Measurements from ENCODE around the gene MYH10. TPM values are rescaled to one million over a fixed set of nuclear protein-coding genes. Genes with fewer than 3 reads are reported as not detected.
"Not testable (repeated sequence)": the region's sequence is repeated elsewhere in the genome, so short reads cannot be mapped to it uniquely, and the experiment has no call there.

Gene MYH10
- total RNA-seq (2014; rRNA removed; shearing (Covaris generic)): 57.8 and 147 TPM in 2 replicates

DNA sequence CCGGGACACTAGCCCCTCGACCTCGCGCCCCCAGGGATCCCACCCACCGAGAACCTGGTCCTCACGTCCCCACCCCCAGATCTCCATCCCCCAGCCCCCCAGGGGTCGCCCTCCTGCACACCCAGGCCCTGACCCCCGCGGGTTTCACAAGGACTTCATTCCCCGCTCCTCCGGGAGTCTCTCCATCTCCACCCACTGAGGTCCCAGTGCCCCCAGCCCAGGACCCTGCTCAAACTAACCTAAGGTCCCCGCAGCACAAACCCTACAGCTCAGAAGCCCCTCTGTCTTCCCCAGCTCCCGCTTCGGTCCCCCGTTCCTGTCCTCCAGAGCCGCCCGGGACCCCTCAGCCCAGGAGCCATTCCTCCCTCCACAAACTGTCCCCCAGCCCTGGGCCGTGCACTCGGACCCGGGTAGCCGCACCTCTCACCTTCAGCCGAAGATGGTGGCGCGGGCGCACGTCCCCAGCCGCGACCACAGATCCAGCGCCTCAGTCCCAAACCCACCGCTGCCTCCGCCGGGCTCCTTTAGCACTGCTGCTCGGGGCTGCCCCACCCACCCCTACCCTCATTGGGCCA lies at the start of gene MYH10:
Gene MYH10, minus strand, starts transcription at position 499 of the 575 bp plus-strand sequence. CDS start 7,479 bp downstream, outside the sequence.
- in situ Hi-C loops (cut with HindIII; ENCODE audit: low sequenced_read_pairs): no loop called here
- DNase-seq (ENCODE audit: low spot score): no peak

DNA sequence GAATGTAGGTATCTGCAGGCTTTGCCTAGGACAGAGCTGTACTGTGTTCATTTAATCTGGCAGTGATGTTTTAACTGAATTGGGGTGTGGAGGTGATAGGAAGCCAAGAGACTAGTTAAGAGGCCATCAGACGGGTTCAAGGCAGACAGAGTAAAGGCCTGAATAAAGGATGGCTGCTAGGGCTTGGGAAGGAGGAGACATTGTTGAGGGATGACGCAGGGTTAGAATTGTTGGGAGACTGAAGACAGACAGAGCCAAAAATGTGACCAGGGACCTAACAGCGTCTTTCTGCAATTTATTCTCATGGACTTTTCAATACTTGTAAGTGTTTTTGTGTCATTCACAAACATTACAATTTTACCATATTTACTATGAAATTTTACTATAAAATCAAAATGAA lies 48.6 kb upstream of the MYH10 start:
- DNase-seq (ENCODE audit: low spot score): no peak
- in situ Hi-C loops (cut with HindIII; ENCODE audit: low sequenced_read_pairs): no loop called here

DNA sequence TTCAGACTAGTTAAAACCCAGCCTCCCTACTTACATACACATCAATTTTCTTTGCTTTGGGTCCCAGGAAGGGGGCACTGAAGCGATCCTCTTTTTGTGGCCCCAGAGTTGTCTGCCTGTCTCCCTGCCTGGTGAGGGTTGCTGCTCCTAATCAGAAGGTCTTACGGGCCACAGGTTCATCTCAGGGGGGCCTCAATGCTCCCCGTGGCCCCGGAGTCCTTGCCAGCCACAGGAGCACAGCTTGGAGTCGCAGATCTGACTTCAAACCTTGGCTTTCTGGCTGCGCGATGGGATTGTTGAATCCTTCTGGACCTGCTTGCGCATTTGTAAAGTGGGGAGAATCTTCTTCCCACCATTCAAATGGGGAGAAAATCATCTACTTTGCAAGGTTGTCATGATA lies 44.8 kb upstream of the MYH10 start:
- no peak for DNase-seq (ENCODE audit: low spot score)
- in situ Hi-C loops (cut with HindIII; ENCODE audit: low sequenced_read_pairs): no loop called here

DNA sequence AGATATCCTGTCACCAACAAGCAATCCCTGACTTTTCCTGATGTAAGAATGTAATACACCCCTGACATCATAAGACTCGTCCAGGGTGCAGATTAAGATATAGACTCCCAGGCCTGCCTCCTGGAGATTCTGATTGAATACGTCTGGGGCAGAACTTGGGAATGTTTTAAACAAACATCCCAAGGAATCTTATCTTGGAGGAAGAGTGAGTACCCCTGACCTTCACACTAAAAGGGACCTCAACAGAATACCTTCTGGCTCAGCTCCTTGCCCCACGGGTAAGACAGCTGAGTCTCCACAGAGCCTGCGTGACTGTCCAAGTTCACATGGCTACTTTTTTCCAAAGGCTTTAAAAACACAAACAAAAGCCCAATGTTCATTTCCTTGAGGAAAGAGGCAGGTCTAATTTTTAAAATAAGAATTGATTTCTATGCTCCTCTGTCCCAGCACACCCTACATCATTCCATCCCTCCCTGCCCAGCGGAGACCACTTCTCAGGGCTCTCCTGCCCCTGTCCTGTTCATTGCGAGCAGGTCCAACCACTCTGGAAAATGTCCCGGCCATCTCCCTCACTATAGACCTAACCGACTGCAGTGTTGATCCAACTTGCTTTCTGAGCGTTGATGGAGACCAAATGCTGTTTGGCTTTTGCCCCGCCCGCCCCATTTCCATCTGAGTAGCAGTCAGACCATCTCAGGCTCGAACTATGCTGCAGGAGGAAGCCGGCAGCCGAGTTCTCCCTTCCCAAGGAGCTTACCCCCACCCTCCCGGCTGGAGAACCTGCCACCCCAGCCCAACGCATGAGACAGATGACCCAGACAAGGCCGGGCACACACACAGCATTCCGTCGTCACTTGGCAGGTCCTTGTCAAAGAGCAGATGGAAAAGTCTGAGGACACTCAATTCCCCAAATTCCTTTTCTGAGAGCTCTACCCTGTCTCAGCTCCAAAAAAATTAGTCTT lies 44.1 kb upstream of the MYH10 start:
- DNase-seq (ENCODE audit: low spot score): peak; percentile 8
- in situ Hi-C loops (cut with HindIII; ENCODE audit: low sequenced_read_pairs): no loop called here

DNA sequence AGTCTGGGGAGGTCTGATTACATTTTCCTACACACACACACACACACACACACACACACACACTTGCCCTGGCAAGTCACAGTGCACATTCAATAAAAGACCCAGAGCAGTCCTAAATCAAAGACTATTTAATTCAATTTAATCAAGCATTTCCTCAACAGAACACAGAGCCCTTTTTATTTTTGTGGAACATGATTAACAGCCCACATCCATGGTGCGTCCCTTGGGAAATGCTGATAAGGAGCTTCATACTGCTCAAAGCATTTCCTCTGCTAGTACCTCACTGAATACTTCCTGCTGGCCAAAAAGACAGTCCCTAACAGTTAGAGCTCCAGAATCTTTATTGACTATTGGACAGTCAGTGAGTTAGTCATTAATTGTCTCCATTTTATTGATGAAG lies 43.1 kb upstream of the MYH10 start:
- no peak for DNase-seq (ENCODE audit: low spot score)
- in situ Hi-C loops (cut with HindIII; ENCODE audit: low sequenced_read_pairs): no loop called here

DNA sequence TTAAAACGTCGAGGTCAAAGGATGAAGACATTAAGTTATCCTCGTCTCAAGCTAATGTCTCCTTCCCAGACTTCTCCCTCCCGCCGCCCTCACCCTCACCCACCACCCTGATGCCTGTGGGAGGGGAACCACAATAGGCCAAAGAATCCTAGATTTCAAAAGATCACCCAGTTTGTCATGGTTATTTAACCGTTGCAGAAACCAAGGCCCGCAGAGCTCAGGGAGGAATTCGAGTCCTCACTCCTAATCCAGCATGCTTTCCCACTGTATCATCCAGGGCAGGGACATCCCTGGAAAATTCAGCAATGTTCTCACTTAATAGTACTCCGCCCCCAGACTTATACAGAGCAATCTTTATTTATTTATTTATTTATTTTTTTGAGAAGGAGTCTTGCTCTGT lies 41.8 kb upstream of the MYH10 start:
- no peak for DNase-seq (ENCODE audit: low spot score)
- in situ Hi-C loops (cut with HindIII; ENCODE audit: low sequenced_read_pairs): no loop called here

DNA sequence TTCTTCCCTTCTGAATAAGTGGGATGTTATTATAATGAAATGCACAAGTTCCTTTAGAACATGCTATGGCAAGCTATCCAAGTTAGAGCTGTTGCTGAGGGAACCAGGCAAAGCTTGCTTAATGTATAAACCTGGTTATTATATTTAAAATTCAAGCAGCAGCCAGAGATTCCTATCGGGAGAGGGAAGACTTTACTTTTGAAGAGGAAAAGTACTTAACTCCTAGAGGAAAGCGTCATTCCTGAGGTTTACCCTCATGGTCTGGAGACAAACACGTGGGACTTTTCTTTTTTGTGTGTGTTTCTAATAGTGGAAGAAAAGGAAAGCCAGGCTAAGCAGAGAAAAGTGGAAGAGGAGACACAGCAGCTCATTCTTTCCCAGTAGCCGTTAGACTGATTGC lies 39.9 kb upstream of the MYH10 start:
- in situ Hi-C loops (cut with HindIII; ENCODE audit: low sequenced_read_pairs): no loop called here
- no peak for DNase-seq (ENCODE audit: low spot score)

DNA sequence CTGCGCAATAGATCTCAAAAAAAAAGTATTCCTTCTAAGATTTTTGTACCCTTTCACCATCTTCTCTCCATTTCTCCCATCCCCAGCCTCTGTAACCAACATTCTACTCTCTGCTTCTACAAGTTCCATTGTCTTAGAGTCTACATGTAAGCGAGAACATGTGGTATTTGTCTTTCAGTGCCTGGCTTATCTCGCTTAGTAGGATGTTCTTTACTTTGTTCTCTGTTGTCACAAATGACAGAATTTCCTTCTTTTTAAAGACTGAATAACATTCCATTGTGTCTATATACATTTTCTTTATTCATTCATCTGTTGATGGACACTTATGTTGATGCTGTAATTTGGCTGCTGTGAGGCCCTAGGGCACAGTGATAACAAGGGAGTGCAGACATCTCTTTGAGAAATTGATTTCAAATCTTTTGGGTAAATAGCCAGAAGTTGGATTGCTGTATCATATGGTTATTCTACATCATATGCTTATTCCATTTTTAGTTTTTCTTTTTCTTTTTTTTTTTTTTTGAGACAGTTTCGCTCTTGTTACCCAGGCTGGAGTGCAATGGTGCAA lies 37.7 kb upstream of the MYH10 start:
- in situ Hi-C loops (cut with HindIII; ENCODE audit: low sequenced_read_pairs): no loop called here
- no peak for DNase-seq (ENCODE audit: low spot score)

DNA sequence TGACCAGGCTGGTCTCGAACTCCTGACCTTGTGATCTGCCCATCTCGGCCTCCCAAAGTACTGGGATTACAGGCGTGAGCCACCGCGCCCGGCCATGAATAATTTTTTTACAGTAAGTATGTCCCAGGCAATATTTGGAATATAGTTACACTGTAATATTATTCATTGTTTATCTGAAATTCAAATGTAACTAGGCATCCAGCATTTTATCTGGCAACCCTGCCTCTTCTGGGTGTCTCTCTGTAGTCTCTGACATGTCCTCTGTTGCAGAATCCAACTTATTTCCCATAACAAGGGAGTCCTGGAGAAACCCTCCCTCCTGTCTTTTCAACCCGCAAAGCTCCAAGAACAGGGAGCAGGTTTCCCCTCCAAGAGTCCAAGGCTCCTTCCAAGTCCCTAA lies 36.9 kb upstream of the MYH10 start:
- in situ Hi-C loops (cut with HindIII; ENCODE audit: low sequenced_read_pairs): no loop called here
- no peak for DNase-seq (ENCODE audit: low spot score)

DNA sequence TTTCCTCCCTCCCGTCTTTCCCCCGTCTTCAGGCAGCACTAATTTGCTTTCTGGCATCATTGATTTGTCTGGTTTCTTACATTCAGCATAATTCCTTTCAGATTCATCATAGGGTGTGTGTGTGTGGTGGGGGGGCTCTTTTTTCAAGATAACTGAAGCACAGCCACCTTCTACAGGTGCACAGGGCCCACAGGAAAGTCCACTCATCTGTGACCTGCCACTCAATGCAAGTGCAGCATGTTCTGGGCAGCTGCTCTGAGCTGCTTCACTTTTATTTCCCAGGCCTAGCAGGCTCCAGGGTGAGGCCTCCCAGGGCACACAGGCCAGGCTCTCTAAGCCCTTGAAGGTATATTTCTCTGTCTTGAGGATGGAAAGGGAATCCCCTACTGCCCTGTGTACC lies 35.2 kb upstream of the MYH10 start:
- DNase-seq (ENCODE audit: low spot score): no peak
- in situ Hi-C loops (cut with HindIII; ENCODE audit: low sequenced_read_pairs): no loop called here

DNA sequence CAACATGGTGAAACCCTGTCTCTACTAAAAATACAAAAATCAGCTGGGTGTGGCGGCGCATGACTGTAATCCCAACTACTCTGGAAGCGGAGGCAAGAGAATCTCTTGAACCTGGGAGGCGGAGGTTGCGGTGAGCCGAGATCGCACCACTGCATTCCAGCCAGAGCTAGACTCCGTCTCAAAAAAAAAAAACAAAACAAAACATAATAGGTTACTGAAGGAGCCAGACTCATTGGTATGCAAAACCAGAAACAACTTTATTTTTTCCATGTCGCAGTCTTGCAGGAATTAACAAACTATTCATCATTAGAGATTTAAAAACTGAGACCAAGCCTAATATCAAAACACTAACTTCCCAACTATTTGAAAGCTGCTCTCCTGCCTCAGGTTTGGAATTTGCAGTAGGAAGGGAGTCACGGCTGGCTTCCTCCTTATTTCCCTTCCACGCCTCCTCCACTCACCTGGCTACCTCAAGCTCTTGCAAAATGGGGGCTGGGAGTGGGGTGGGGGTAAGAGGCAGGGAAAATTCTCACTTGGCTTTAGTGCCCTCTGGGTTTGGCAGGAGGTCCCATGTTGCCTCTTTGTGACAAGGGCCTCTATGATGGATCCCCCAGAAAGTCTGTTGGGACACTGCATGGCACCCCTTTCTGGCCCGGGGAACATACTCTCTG lies 34.1 kb upstream of the MYH10 start:
- in situ Hi-C loops (cut with HindIII; ENCODE audit: low sequenced_read_pairs): no loop called here
- DNase-seq (ENCODE audit: low spot score): no peak

DNA sequence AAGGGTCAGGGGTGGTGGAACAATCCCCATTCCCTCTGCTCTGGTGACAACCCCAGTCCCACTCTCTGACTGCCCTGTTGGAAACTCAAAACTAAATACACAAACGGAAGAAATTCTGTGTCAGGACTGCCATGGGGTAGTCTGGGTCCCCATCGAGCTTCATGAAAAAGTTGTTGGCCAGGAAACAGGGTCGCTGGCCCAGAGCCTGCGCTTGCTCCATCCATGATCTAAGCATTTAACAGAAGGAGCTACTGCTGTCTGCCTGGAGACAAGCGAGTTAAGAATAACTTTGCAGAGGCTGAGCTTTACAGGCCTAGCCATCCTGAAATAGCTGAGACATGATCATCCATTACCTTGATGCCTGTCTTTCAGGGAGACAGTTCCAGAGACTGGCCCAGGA lies 32.4 kb upstream of the MYH10 start:
- in situ Hi-C loops (cut with HindIII; ENCODE audit: low sequenced_read_pairs): no loop called here
- no peak for DNase-seq (ENCODE audit: low spot score)

DNA sequence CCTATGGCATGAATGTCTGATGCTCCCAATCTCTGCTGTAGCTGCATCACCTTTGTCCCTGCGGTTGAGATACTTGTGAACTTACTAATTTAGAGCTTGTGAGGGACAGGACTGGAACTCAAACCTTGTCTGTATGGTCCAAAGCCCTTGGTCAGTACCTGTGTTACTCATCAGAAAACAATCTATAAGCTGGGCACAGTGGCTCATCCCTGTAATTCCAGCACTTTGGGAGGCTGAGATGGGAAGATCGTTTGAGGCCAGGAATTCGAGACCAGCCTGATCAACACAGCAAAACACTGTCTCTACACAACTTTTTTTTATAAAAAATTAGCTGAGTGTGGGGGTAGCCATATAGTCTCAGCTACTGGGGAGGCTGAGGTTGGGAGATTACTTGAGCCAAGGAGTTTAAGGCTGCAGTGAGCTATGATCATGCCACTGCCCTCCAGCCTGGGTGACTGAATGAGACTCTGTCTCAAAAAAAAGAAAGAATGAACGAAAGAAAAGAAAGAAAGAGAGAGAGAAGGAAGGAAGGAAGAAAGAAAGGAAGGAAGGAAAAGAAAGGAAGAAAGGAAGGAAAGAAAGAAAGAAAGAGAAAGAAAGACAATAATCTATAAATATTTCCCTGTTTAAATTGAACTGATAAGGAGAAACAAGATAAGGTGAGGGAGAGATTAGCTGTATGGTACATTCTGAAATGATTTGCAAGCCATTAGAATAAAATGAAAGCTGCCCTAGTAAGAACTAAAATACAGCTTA lies 31.7 kb upstream of the MYH10 start:
- DNase-seq (ENCODE audit: low spot score): no peak
- in situ Hi-C loops (cut with HindIII; ENCODE audit: low sequenced_read_pairs): no loop called here

DNA sequence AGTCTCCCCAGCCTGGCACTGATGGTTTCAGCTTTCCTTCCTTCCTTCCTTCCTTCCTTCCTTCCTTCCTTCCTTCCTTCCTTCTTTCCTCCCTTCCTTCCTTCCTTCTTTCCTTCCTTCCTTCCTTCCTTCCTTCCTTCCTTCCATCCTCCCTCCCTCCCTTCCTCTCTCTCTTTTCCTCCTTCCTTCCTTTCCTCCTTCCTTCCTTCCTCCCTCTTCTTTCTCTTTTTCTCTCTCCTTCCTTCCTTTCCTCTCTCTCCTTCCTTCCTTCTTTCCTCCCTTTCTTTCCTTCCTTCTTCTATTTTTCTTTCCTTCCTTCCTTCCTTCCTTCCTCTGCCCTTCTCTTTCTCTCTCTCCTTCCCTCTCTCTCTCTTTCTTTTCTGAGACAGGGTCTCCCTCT lies 30.2 kb upstream of the MYH10 start:
- DNase-seq (ENCODE audit: low spot score); in situ Hi-C loops (cut with HindIII; ENCODE audit: low sequenced_read_pairs): not testable (repeated sequence)

DNA sequence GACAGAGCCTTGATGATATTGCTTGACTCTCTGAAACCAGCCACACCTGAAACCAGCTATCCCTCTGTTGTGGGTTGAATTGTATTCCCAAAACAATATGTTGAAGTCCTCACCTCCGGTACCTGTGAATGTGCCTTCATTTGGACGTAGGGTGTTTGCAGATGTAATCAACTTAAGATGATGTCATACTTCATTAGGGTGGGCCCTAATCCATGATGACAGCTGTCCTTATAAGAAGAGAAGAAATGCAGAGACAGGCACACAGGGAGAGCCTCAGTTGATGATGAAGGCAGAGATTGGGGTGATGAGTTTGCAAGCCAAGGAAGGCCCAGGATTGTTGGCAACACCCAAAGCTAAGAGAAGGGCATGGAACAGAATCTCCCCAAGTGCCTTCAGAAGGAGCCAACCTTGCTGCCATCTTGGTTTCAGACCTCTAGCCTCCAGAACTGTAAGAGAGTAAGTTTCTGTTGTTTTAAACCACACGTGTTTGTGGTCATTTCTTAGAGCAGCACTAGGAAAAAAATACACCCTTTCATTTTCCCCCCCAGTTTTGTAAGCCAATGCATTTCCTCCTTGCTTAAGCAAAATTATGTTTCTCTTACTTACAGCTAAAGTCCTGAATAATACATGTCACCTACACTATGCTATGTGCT lies 29.4 kb upstream of the MYH10 start:
- DNase-seq (ENCODE audit: low spot score): no peak
- in situ Hi-C loops (cut with HindIII; ENCODE audit: low sequenced_read_pairs): no loop called here

DNA sequence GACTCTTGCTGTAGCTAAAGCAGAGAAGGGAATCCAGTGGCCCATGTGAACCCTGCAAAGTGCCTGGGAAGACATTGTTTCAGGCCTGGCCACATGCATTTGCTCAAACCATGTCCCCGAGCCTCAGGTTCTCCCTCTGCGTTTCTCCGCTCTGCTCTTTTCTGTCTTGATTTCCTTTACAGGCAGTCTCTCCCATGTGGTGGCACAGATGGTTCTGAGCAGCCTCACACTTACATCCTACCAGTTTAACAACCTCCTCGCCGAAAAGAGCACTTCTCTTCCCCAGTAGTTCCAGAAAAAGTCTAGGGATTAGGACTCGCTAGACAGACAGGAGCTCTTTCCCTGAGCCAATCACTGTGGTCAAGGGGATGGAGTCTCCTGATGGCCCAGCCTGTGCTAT lies 28.3 kb upstream of the MYH10 start:
- DNase-seq (ENCODE audit: low spot score): no peak

DNA sequence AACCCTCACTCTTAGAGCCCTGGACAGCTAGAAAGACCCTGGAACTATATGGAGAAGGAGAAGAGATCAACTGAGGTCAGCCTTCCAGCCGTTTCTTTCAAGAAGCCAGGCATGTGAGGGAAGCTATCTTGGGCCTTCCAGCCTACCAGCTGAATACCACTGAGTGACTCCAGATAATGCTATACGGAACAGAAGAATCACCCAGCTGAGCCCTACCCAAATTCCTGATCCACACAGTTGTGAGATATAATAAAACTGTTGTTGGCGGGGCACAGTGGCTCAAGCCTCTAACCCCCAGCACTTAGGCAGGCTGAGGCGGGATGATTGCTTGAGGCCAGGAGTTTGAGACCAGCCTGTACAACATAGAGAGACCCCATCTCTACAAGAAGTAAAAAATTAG lies 26.2 kb upstream of the MYH10 start:
- no peak for DNase-seq (ENCODE audit: low spot score)
- in situ Hi-C loops (cut with HindIII; ENCODE audit: low sequenced_read_pairs): no loop called here

More for the DNA sequence above, 28.3 kb upstream of the MYH10 start:
- in situ Hi-C loops (cut with HindIII; ENCODE audit: low sequenced_read_pairs): no loop called here

DNA sequence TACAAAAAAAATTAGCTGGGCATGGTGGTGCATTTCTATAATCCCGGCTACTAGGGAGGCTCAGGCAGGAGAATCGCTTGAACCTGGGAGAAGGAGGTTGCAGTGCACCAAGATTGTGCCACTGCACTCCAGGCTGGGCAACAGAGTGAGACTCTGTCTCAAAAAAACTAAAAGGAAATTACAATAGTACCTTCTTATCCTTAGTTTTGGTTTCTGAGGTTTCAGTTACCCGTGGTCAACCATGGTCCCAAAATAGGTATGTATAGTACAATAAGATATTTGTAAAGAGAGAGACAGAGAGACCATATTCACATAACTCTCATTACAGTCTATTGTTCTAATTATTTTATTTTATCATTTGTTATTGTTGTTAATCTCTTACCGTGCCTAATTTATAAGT lies 24.3 kb upstream of the MYH10 start:
- in situ Hi-C loops (cut with HindIII; ENCODE audit: low sequenced_read_pairs): no loop called here
- DNase-seq (ENCODE audit: low spot score): no peak

DNA sequence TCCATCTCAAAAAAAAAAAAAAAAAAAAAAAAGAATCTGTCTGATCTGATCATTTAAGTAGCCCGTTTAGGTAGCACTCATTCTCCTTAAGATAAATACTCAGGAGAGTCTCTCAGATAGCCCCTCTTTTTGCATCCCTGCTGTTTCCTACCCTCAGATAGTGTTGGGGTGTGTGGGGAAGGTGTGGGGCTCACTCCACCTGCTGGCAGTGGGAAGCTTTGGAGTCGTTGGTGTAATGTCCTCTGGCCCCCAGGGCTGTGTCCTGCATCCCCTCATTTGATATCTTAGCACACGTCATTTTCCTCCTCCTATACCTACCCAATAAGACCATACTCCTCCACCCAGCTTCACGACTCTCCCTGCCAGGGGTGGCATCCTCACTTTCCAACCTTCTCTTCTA lies 20.5 kb upstream of the MYH10 start:
- no peak for DNase-seq (ENCODE audit: low spot score)
- in situ Hi-C loops (cut with HindIII; ENCODE audit: low sequenced_read_pairs): no loop called here
